Vagina (tissue), 2 donors: ENCODE results near the gene RTN4IP1.

Experiments
- POLR2A ChIP-seq, 2 donors: fragments of 450-650 bp; IDR thresholded peaks; one replicate each; pipeline ENCODE4 v1.6.1; 2017; ENCODE audit warnings: antibody characterized with exemption in 2 of 2, mild to moderate bottlenecking in 2 of 2, moderate library complexity in 2 of 2
- POLR2AphosphoS5 ChIP-seq, 2 donors: sonication (generic); formaldehyde crosslinking; IDR thresholded peaks; one replicate each; pipeline ENCODE4 v1.9.0; 2017; ENCODE audit warnings: antibody characterized with exemption in 2 of 2, mild to moderate bottlenecking in 2 of 2, low read depth in 1 of 2; ENCODE audit not compliant: insufficient read depth in 1 of 2
- TF ChIP-seq, protein P1 (sequence below), 3 experiments: fragments of 450-650 bp in 2 of 3; fragments of 200-600 bp in 1 of 3; sonication (generic) in 1 of 3; IDR thresholded peaks; one replicate each; pipeline ENCODE4 v1.5.1; 2017 to 2019; ENCODE audit warnings: antibody characterized with exemption in 3 of 3, mild to moderate bottlenecking in 2 of 3, moderate library complexity in 2 of 3

GRCh38 chr6:106677282-106677681, 48.0 kb upstream of the RTN4IP1 start:
- TF ChIP-seq POLR2AphosphoS5 (IDR thresholded peaks at IDR 0.05; ENCODE audit: insufficient read depth in 1 of 2, low read depth in 1 of 2) = no peak
- TF ChIP-seq, protein P1, sequence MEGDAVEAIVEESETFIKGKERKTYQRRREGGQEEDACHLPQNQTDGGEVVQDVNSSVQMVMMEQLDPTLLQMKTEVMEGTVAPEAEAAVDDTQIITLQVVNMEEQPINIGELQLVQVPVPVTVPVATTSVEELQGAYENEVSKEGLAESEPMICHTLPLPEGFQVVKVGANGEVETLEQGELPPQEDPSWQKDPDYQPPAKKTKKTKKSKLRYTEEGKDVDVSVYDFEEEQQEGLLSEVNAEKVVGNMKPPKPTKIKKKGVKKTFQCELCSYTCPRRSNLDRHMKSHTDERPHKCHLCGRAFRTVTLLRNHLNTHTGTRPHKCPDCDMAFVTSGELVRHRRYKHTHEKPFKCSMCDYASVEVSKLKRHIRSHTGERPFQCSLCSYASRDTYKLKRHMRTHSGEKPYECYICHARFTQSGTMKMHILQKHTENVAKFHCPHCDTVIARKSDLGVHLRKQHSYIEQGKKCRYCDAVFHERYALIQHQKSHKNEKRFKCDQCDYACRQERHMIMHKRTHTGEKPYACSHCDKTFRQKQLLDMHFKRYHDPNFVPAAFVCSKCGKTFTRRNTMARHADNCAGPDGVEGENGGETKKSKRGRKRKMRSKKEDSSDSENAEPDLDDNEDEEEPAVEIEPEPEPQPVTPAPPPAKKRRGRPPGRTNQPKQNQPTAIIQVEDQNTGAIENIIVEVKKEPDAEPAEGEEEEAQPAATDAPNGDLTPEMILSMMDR (IDR thresholded peaks at IDR 0.05) = no peak
- TF ChIP-seq POLR2A (IDR thresholded peaks at IDR 0.05) = no peak
